ENCODE results near the gene ERLIN1. TPM values are rescaled to one million over a fixed set of nuclear protein-coding genes. Genes with fewer than 3 reads are reported as not detected.

ERLIN1 gene
- 50.7 and 59.7 TPM in 2 replicates for total RNA-seq

GRCh38 chr10:100185364-100186252, at the start of gene ERLIN1:
Gene ERLIN1, minus strand, starts transcription at chr10:100186029. Its CDS starts 403 bp downstream, at chr10:100185626.

Other genes with a start within 250 kb of the ERLIN1 start
- 24.5 and 38.6 TPM in 2 replicates for gene DNMBP, start 176.1 kb downstream of the ERLIN1 start, total RNA-seq
- not detected in 2 replicates for gene CPN1, start 104.2 kb downstream of the ERLIN1 start, total RNA-seq
- 24.5 and 25.4 TPM in 2 replicates for gene CHUK, start 43.6 kb upstream of the ERLIN1 start, total RNA-seq
- 15.8 and 21.3 TPM in 2 replicates for gene CWF19L1, start 81.6 kb upstream of the ERLIN1 start, total RNA-seq
- 34.2 and 41.4 TPM in 2 replicates for gene BLOC1S2, start 100.7 kb upstream of the ERLIN1 start, total RNA-seq
- not detected in 2 replicates for gene PKD2L1, start 144.2 kb upstream of the ERLIN1 start, total RNA-seq
- 95.6 and 220 TPM in 2 replicates for gene SCD, start 161.2 kb upstream of the ERLIN1 start, total RNA-seq